GM13976 (cell line): Measurements from ENCODE around the gene SLC38A10.
A peak's percentile ranks its signal among the peaks of the same experiment; 100 is the strongest.

ENCODE experiments used
- DNase-seq: peaks from one replicate; pipeline ENCODE4 v3.0.0; 2012; ENCODE audit warnings: low spot score
- in situ Hi-C: fragments of 300-500 bp; cut with MboI; formaldehyde crosslinking; loops from one replicate; pipeline ENCODE4 v1.12.0; 2022; ENCODE audit warnings: low sequenced_read_pairs, mixed read lengths, inconsistent platforms; ENCODE audit not compliant: unreplicated experiment
- TF ChIP-seq, protein P1 (sequence below): IDR thresholded peaks from 2 replicates; pipeline ENCODE4 v1.5.1; 2012; ENCODE audit warnings: borderline replicate concordance, mild to moderate bottlenecking; ENCODE audit not compliant: insufficient read depth; ENCODE audit errors: extremely low read depth, missing control alignments, control extremely low read depth

Gene SLC38A10

DNA sequence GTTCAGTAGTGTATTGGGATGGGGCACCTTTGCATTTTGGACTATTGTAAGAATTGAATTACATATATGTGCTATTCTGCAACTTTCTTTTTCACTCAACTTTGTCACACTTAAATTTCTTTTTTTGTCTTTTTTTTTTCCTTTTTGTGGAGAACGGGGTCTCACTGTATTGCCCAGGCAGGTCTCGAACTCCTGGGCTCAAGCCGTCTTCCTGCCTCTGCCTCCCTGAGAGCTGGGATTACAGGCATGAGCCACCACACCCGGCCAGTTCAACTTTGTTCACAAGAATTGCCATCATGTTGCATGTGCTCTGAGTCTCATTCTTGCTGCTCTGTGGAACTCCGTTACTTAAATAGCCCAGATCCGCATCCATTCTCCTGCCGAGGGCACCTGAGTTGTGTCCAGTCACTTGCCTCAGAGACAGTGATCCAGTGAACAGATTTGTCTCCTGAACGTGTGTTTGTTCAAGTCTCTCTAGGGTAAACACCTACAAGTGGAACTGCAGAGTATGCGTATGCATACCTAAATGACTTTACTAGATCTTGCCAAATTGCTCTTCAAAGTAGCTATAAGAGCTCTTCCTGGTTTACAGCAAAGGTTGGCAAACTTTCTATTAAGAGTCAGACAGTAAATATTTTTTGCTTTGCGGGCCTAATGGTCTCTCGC, 3.4 kb upstream of the SLC38A10 start:
- no peak for DNase-seq
- TF ChIP-seq, protein P1, sequence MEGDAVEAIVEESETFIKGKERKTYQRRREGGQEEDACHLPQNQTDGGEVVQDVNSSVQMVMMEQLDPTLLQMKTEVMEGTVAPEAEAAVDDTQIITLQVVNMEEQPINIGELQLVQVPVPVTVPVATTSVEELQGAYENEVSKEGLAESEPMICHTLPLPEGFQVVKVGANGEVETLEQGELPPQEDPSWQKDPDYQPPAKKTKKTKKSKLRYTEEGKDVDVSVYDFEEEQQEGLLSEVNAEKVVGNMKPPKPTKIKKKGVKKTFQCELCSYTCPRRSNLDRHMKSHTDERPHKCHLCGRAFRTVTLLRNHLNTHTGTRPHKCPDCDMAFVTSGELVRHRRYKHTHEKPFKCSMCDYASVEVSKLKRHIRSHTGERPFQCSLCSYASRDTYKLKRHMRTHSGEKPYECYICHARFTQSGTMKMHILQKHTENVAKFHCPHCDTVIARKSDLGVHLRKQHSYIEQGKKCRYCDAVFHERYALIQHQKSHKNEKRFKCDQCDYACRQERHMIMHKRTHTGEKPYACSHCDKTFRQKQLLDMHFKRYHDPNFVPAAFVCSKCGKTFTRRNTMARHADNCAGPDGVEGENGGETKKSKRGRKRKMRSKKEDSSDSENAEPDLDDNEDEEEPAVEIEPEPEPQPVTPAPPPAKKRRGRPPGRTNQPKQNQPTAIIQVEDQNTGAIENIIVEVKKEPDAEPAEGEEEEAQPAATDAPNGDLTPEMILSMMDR: no peak
- in situ Hi-C loops: no loop called here

DNA sequence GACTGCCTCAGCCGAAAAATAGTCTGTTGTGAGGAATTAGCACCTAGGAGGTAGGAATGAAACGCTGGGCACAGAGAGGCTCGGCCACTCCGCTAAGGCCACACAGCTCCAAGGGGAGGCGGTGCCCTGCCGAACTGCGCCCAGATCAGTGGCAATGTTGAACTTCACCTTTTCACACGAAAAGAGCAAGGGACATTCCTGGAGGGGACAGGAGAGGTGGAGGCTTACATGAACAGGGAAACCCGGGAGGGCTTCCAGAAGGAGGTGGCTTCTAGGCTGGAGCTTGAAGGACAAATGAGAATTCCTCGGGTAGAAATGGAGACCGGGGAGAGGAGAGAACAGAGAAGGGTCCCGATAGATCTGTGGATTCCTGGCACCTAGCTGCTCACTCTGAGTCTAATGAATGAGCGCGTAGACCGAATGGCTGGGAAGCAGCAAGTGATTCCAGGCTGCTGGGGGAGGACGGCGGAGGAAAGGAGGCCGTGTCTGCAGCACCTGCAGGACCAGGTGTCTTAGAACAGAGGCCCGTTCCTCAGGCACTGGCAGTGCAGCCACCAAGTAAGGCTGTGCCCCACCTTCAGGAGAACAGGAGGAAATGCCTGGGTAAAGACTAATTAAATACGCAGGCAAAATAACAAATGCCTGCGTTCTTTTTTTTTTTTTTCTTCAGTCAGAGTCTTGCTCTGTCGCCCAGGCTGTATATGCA, 722 bp upstream of the SLC38A10 start:
- DNase-seq: no peak
- TF ChIP-seq, protein P1: peak; percentile 19
- in situ Hi-C loops: no loop called here

DNA sequence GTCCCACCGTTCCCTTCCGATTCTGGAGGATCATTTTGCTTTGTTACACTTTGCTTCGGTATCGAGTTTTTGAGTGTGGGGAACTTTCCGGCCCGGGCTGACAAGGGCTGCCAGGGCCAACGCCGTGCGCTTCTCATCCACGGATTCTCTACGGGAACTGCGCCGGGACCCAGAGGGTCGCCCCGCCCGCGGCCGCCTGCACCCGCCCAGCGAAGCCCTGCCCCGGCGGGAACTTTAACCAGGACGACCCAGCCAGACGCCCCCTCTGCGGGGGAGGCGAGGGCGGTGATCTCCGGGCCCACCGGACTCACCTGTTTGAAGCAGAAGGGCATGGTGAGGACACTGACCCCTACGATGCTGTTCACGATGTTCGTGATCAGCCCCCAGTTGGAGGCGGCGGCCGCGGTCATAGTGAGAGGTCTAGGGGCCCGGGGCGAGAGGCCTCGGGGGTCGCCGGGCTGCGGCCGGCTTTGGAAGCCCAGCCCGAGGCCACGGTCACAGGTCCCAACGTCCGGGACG, 536 bp downstream of the SLC38A10 start:
- TF ChIP-seq, protein P1: no peak
- no peak for DNase-seq
- in situ Hi-C loops: no loop called here

DNA sequence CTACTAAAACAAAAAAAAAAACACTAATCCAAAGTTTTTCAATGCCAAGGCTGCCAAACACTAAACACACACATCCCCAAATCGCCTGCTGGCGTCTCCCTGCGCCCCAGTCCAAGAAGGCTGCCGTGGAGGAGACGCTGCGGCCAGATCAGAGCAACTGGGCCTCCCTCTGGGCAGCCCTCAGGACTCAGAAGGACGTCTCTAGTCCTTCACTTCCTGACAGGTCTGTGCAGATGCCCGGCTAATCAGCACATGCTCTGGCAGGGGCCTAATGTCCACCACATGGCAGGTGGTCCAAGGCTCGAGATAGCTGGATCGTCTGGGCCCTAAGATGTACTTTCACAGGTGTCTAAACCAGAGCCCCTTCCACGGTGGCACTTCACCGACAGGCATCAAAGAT, 2.7 kb downstream of the SLC38A10 start:
- TF ChIP-seq, protein P1: no peak
- DNase-seq: no peak

DNA sequence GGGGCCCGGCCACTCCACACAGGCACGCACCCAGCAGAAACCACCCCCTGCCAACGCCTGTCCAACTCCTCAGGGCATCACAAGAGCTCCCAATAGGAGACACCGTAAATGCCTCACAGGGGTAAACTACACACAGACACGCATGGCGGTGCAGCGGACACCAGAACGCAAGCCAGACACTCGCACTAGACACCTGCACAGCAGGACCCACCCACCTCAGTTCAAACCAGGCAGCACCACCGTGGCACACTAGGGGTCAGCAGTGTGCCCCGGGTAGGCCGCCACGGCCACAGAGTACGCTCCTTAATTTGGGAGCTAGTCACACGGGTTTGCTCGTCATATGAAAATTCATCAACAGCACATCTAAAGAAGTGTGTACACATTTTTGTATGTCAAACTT, 3.4 kb downstream of the SLC38A10 start:
- TF ChIP-seq, protein P1: peak; percentile 90
- in situ Hi-C loops: no loop called here
- DNase-seq: peak; percentile 86

More for the DNA sequence above, 2.7 kb downstream of the SLC38A10 start:
- in situ Hi-C loops: no loop called here

DNA sequence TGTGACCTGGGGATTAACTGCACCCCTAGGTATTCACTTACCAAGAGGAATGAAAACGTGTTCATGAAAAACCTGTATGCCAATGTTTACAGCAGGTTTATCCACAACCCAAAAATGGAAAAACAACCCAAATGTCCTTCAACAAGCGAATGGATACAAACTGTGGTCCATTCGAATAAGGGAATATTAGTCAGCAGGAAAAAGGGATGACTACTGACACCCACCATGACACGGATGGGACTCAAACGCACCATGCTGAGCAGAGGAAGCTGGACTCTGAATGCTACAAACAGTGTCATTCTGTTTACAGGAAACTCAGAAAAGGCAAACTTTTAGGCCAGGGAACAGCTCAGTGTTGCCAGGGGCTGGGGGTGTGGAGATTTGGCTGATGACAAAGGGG, 4.9 kb downstream of the SLC38A10 start:
- no peak for DNase-seq
- in situ Hi-C loops: no loop called here
- TF ChIP-seq, protein P1: no peak
